A549 (cell line): ENCODE results near the gene PAX8. TPM values are rescaled to one million over a fixed set of nuclear protein-coding genes. Genes with fewer than 3 reads are reported as not detected.
A peak's percentile ranks its signal among the peaks of the same experiment; 100 is the strongest.

Experiments used
- ATAC-seq, 2 experiments: fragments of 200-7000 bp in 1 of 2; fragments of >200 bp in 1 of 2; cut with Nextera tagmentation in 1 of 2; cut with Tn5 transposase in 1 of 2; 3 replicates each; pipeline versions ENCODE4 v1.8.0 to v1.9.1; 2018 to 2020; ENCODE audit warnings: mild to moderate bottlenecking in 1 of 2, moderate library complexity in 1 of 2
- CTCF ChIA-PET: fragments of 300-600 bp; sonication (Branson Sonifier 250); formaldehyde crosslinking; extraction: SDS; loops from one replicate; lab custom pipeline; 2021; ENCODE audit warnings: antibody characterized with exemption, inconsistent platforms; lab: Yijun Ruan, JAX
- POLR2A ChIA-PET: fragments of 350-600 bp; formaldehyde crosslinking; extraction: SDS; loops from one replicate; lab custom pipeline; 2021; ENCODE audit warnings: antibody characterized with exemption, inconsistent platforms; lab: Yijun Ruan, JAX
- DNase-seq, 2 experiments: peaks; one replicate each; pipeline versions ENCODE4 v3.0.0 to v3.0.0-alpha.2; 2011 to 2016; ENCODE audit warnings: low read depth in 1 of 2, low spot score in 1 of 2
- FAIRE-seq: peaks from 2 replicates; lab custom pipeline; 2011; peaks lifted over from hg19 to GRCh38; lab: Jason Lieb, UNC
- H3K27ac ChIP-seq, 2 experiments: fragments of >200 bp; sonication (Bioruptor Twin); formaldehyde crosslinking; 3 replicates each; pipeline ENCODE4 v1.5.1; 2016 to 2017
- H3K4me1 ChIP-seq: fragments of >200 bp; sonication (Bioruptor Twin); formaldehyde crosslinking; 3 replicates; pipeline ENCODE4 v1.6.1; 2016
- H3K4me2 ChIP-seq: fragments of >200 bp; sonication (Bioruptor Twin); formaldehyde crosslinking; 3 replicates; pipeline ENCODE4 v1.6.1; 2016
- H3K4me3 ChIP-seq: fragments of >200 bp; sonication (Bioruptor Twin); formaldehyde crosslinking; 3 replicates; pipeline ENCODE4 v1.5.1; 2016
- H3K9me3 ChIP-seq: fragments of >200 bp; sonication (Bioruptor Twin); formaldehyde crosslinking; 3 replicates; pipeline ENCODE4 v1.6.1; 2016
- ATOH8 ChIP-seq: fragments of 250-450 bp; sonication (Bioruptor Pico); IDR thresholded peaks from 2 replicates; pipeline ENCODE4 v1.5.0; 2020; ENCODE audit warnings: low read depth, mild to moderate bottlenecking, moderate library complexity
- BCL3 ChIP-seq: fragments of >200 bp; sonication (Bioruptor Twin); formaldehyde crosslinking; IDR thresholded peaks from 3 replicates; pipeline ENCODE4 v1.6.1; 2016
- EHF ChIP-seq: fragments of 250-450 bp; sonication (Bioruptor Pico); IDR thresholded peaks from 2 replicates; pipeline ENCODE4 v1.5.0; 2020; ENCODE audit warnings: mild to moderate bottlenecking
- GATA3 ChIP-seq: IDR thresholded peaks from 2 replicates; pipeline ENCODE4 v1.6.1; 2012; ENCODE audit warnings: borderline replicate concordance
- HDAC2 ChIP-seq: fragments of 200-600 bp; sonication (generic); IDR thresholded peaks from 2 replicates; pipeline ENCODE4 v1.6.1; 2016
- HES2 ChIP-seq: fragments of >200 bp; sonication (Bioruptor Twin); formaldehyde crosslinking; IDR thresholded peaks from 2 replicates; pipeline ENCODE4 v1.6.1; 2016
- JUN ChIP-seq, 2 experiments: fragments of >200 bp; sonication (Bioruptor Twin); formaldehyde crosslinking; IDR thresholded peaks; 2 replicates in 1 of 2; 3 replicates in 1 of 2; pipeline ENCODE4 v1.6.1; 2016 to 2017
- MAFK ChIP-seq: fragments of 450-650 bp; IDR thresholded peaks from 2 replicates; pipeline ENCODE4 v1.6.1; 2014; ENCODE audit not compliant: partially characterized antibody
- MAX ChIP-seq: IDR thresholded peaks from 2 replicates; pipeline ENCODE4 v1.6.1; 2012
- NFE2L2 ChIP-seq: fragments of 150-350 bp; conservative IDR thresholded peaks from 2 replicates; pipeline ENCODE4 v1.6.1; 2014; ENCODE audit warnings: low read length
- NR3C1 ChIP-seq: fragments of >200 bp; sonication (Bioruptor Twin); formaldehyde crosslinking; IDR thresholded peaks from 3 replicates; pipeline ENCODE4 v1.6.1; 2017
- POLR2A ChIP-seq: IDR thresholded peaks from 2 replicates; pipeline ENCODE4 v1.6.1; 2012; ENCODE audit warnings: mild to moderate bottlenecking, low read length
- POLR2AphosphoS2 ChIP-seq: conservative IDR thresholded peaks from 2 replicates; pipeline ENCODE4 v1.6.1; 2012; ENCODE audit warnings: low read length, improper control_type of control experiment, inconsistent platforms
- RAD21 ChIP-seq, 2 experiments: fragments of >200 bp in 1 of 2; sonication (Bioruptor Twin) in 1 of 2; formaldehyde crosslinking in 1 of 2; IDR thresholded peaks in 1 of 2; conservative IDR thresholded peaks in 1 of 2; 2 replicates in 1 of 2; 3 replicates in 1 of 2; pipeline ENCODE4 v1.6.1; 2012 to 2018; ENCODE audit warnings: inconsistent platforms in 1 of 2
- RARB ChIP-seq: fragments of 250-450 bp; sonication (Bioruptor Pico); IDR thresholded peaks from 2 replicates; pipeline ENCODE4 v1.8.0; 2021; ENCODE audit warnings: mild to moderate bottlenecking, moderate library complexity
- REST ChIP-seq: fragments of 200-600 bp; sonication (generic); IDR thresholded peaks from 2 replicates; pipeline ENCODE4 v1.6.1; 2016; ENCODE audit warnings: antibody characterized with exemption, mild to moderate bottlenecking, moderate library complexity
- RNF2 ChIP-seq: fragments of 200-600 bp; sonication (generic); IDR thresholded peaks from 2 replicates; pipeline ENCODE4 v1.6.1; 2016; ENCODE audit warnings: low read depth, mild to moderate bottlenecking, antibody characterized with exemption, moderate library complexity, borderline replicate concordance
- USF2 ChIP-seq: fragments of 450-650 bp; IDR thresholded peaks from 2 replicates; pipeline ENCODE4 v1.6.1; 2014; ENCODE audit warnings: antibody characterized with exemption
- ZNF302 ChIP-seq: fragments of 250-450 bp; sonication (Bioruptor Pico); IDR thresholded peaks from 2 replicates; pipeline ENCODE4 v1.9.0; 2021; ENCODE audit warnings: inconsistent platforms, mild to moderate bottlenecking, moderate library complexity
- ZSCAN20 ChIP-seq: fragments of 250-450 bp; sonication (Bioruptor Pico); IDR thresholded peaks from 2 replicates; pipeline ENCODE4 v1.8.0; 2022; ENCODE audit warnings: mild to moderate bottlenecking, moderate library complexity
- WGBS: methylation state at CpG from one replicate; pipeline ENCODE4 v1.1.6; 2017; ENCODE audit errors: missing lambda C conversion rate; 5-methylcytosine and 5-hydroxymethylcytosine counted together
- polyA plus RNA-seq, 4 experiments: library from polyadenylated mRNA; depleted of rRNA in 3 of 4; stranded (reverse); fragments of >200 nt; fragmentation: RNase III in 1 of 4; extraction: RNeasy Plus Mini Kit Qiagen cat#74134 plus additional on column Dnase treatment in 1 of 4; gene quantifications; 2 replicates in 3 of 4; 3 replicates in 1 of 4; pipeline ENCODE4 v1.2.3, GENCODE V29; 2011 to 2017

Gene PAX8
- polyA plus RNA-seq, 2 of the 4 experiments (the other 2 are of a cell fraction): 0.71 to 0.81 TPM

- peak; percentile 82 to 86 for ATAC-seq
- peak overlapping the region; percentile 77 to 91 for H3K27ac ChIP-seq
- POLR2A ChIA-PET: interaction anchor here (1.0 to 1.1 kb wide), 2 partner anchors 15 to 27 kb away, joined by 3 read pairs; no protein-coding TSS in a partner anchor
- no peaks in the 10 kb centered on the region for H3K9me3 ChIP-seq
- DNase-seq: peak; percentile 41 to 84
- H3K4me3 ChIP-seq: no peak overlapping the region
- TF ChIP-seq ATOH8 (no peak), POLR2AphosphoS2 (no peak), RNF2 (no peak), MAFK (peak; percentile 97)
- 38% methylated on average over 12 of the region's 12 CpGs for WGBS
- H3K4me2 ChIP-seq: peak overlapping the region; percentile 55
- no peak for FAIRE-seq
- CTCF ChIA-PET: interaction anchor here (0.6 to 2.9 kb wide), 6 partner anchors 8 to 165 kb away, joined by 3 to 14 read pairs (median 4); no protein-coding TSS in a partner anchor
- H3K4me1 ChIP-seq: peaks cover 69% of the 10 kb centered on the region
These were observed 53.2 kb downstream of the PAX8 start for GRCh38 chr2:113225263-113226259.

- Histone ChIP-seq H3K4me1 (peaks cover 76% of the 10 kb centered on the region), H3K9me3 (no peaks in the 10 kb centered on the region)
- DNase-seq (no peak), FAIRE-seq (no peak)
- CTCF ChIA-PET: no interaction called here
- TF ChIP-seq JUN (IDR thresholded peaks at IDR 0.05): no peak
- TF ChIP-seq REST: no peak
- no peak for TF ChIP-seq NR3C1
- TF ChIP-seq HES2: no peak
- no peak for TF ChIP-seq NFE2L2
- no peak for TF ChIP-seq USF2
- no peak for TF ChIP-seq POLR2A
- TF ChIP-seq HDAC2: no peak
- TF ChIP-seq ZNF302 (CRISPR knock-in tag): no peak
- TF ChIP-seq RAD21 (conservative IDR thresholded peaks at IDR 0.05 in 1 of 2, IDR thresholded peaks at IDR 0.05 in 1 of 2): no peak
- no peak for TF ChIP-seq EHF (CRISPR knock-in tag)
- no peak for TF ChIP-seq ZSCAN20 (CRISPR knock-in tag)
- no peak for TF ChIP-seq RARB (CRISPR knock-in tag)
- TF ChIP-seq GATA3: no peak
- TF ChIP-seq RNF2: no peak
- TF ChIP-seq MAX: no peak
- TF ChIP-seq BCL3: no peak
- TF ChIP-seq, all 56 proteins: peak for 0
- Histone ChIP-seq H3K4me3 (no peak overlapping the region), H3K4me2 (peak overlapping the region; percentile 55), H3K27ac (peak overlapping the region; percentile 77 to 91)
- WGBS: 68% methylated on average over 2 of the region's 2 CpGs
- POLR2A ChIA-PET: interaction anchor here (0.7 kb wide), 1 partner anchor 26 kb away, joined by 3 read pairs; no protein-coding TSS in a partner anchor
- ATAC-seq: no peak
These were observed 54.0 kb downstream of the PAX8 start for GRCh38 chr2:113224647-113225236.
